Measurements from ENCODE around the gene FARSA.

- TF ChIP-seq CTCF (IDR thresholded peaks at IDR 0.05) (no peak), POLR2A (IDR thresholded peaks at IDR 0.05) (no peak)
Measured at GRCh38 chr19:12896460-12896859, 37.1 kb downstream of the FARSA start.

All from uterus (tissue), 2 donors.